KBM-7 (cell line): ENCODE data around the gene ZRANB1.

Source experiments
- DNase-seq: peaks from one replicate; pipeline ENCODE4 v3.0.0-alpha.2; 2015
- in situ Hi-C: fragments of 300-500 bp; cut with MboI; formaldehyde crosslinking; loops from 2 replicates; pipeline ENCODE4 v1.14.3; 2020; ENCODE audit warnings: low sequenced_read_pairs, low pct_unique_long_range_greater_than_20kb, mixed read lengths

Gene ZRANB1

DNA sequence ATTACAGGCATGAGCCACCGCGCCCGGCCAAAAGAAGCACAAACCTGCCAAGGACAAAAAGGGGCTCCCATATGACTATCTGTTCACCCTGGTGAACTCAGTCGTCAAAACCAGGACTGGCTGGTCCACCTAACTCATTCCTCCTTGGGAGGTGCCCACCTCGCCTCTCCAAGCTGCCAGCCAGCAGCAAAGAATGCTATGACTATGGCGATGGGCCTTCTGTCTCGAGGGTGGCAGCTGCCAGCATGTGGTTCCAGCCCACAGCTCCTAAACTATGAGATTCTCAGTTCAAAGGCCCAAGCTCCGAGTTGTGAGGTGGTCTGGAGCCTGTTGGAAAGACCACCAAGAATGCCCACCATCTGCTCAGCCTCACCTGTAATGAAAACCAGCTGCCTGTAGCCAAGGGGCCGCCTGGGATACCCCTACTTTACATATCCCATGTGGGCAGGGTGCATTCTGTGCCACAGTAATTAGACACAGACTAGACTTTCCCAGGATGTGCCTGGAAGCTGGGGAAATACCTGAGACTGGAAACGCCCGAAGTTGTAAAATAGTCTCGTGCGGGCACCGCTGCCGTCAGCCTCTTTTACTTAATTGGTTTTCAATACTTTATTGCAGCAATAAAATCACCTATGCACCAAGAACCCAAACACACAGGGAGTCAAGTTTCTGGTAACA is 71.1 kb downstream of the ZRANB1 start:
- in situ Hi-C loops, result no loop called here
- DNase-seq, result no peak

DNA sequence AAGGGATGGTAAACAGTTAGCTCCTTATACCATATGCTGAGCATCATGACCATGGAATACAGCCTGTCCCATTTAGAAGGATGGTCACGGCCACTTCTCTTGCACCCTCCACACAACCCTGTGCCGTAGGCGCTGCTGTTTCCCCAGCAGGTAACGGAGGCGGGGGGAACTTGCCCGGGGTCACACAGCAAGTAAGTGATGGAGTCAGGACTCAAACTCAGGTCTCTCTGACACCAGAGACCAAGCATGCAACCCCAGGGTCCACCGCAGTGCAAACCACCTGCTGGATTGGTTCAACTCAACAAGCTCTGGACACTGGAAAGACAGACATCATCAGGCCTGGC is 71.6 kb downstream of the ZRANB1 start:
- in situ Hi-C loops, result no loop called here

DNA sequence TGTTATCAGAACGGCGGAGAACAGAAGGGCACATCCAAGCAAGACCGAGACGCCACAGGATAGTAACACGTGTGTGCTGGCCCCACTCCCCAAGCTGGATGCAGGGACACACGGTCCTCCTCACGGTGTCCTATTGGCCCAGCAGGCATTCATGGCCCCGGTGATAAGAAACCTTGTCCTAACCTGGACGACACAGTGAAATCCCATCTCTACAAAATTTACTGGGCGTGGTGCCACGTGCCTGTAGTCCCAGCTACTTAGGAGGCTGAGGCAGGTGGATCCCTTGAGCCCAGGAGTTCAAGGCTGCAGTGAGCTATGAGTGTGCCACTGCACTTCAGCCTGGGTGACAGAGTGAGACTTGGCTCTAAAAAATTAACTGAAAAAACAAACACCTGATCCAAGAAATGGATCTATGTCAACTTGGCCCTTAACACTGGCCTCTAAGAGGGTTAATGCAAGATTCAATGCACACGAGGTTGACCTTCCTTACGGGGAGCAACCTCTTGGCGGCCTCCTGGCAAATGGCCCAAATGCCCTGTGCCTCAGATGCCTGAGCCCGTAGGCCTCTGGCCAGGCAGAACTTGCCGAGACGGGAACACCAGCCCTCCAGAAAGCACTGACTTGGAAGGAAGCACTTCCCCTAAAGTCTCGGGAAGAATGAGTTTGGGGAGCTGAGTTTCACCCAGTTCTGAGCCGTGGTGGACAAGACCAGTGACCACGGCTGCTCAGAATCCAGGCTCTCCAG is 72.3 kb downstream of the ZRANB1 start:
- in situ Hi-C loops, result no loop called here
- no peak for DNase-seq

More for the DNA sequence above, 71.6 kb downstream of the ZRANB1 start:
- DNase-seq, result no peak

DNA sequence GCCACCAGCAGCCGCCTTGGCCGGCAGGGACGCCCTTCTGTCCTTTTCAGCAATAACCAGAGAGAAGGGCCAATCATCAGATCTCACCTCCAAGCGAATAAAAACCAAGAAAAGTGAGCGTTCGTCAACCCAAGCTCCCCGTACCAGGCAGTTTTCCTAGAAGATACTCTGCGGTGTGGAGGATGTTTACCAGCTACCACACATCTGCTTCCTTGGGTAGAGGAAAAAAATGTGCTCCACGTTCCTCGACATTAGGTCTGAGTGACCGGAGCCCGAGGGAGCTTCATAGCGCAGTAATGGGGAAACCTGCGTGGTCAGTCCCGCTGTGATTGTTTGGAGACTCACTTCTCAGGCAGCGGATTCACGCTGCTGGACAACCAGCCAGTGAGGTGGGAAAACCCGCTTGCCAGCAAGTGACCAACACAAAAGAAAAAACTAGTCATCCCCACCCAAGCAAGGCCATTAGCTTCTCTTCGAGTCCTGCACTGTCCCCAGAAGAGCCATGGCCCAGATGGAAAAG is 73.0 kb downstream of the ZRANB1 start:
- DNase-seq, result no peak
- in situ Hi-C loops, result no loop called here

DNA sequence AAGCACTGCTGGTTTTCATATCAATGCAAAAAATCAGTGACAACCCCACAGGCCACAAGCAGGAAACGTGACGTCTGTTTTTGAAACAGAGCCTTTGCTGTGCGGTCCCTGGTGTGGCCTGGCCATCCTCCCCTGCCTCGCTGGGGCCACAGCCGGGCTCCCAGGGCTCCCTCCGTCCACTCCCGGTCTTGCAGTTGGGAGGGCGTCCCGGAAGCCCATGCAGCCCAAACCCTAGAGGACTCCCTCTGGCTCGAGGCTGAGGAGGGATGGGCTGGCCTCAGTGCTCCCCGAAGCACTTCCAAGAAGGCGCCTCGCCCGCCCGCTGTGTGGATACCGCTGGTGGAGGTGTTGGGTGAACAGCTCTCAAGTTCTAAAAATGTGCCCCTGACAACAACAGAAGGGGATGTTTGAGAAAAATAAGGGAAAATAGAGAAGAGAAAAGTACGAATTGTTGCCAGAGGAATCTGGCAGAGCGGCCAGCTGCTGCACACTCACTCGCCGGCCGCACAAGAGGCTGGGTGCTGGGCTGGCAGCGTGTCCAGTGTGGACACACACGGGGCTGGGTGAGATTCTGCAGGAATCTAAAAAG is 73.5 kb downstream of the ZRANB1 start:
- DNase-seq, result no peak
- in situ Hi-C loops, result no loop called here

DNA sequence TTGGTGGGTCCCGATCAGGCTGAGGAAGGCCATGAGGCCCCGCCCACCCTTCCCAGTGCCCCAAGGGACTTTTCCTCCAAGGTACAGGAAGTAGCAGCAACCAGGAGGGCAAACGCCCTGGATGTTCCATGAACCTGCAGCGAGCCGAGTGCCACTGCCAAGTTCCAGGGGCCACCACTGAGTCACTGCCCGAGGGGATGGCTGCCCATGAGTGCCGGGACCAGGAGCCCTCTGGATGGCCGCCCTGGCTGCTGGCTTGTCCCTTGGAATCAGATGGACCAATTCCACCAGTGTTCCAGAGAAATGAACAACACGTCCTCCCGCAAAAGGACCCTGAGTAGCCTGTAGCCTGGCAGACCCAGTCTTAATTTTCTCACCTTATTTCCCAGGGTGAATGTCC is 74.2 kb downstream of the ZRANB1 start:
- in situ Hi-C loops, result no loop called here
- DNase-seq, result no peak

DNA sequence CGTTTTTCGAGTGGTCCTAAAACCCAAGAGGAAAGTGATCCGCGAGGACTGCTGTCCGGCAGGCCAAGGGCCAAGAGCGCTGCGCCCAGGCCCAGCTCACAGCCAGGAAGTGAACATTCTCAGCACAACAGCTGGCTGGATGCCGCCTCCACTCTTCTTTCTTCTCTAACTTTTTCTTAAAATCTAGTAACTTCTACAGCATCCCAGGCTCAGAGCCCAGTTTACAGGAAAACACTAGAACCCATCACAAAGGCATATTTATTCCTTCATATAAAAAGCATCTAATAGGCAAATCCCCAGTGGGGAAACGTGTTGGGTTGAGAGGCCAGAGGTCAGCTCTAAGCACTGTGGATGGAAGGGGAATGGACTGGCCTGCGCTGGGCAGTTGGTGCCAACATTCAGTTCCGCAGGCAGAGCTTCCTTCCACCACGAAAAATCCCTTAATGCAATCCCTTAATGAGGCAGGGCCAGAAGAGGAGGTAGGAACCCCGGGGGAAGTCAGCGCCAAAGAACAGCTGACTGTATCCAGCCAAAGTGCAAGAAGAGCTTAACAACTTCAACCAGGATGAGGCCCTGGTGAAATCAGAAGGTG is 74.8 kb downstream of the ZRANB1 start:
- in situ Hi-C loops, result no loop called here
- DNase-seq, result no peak

DNA sequence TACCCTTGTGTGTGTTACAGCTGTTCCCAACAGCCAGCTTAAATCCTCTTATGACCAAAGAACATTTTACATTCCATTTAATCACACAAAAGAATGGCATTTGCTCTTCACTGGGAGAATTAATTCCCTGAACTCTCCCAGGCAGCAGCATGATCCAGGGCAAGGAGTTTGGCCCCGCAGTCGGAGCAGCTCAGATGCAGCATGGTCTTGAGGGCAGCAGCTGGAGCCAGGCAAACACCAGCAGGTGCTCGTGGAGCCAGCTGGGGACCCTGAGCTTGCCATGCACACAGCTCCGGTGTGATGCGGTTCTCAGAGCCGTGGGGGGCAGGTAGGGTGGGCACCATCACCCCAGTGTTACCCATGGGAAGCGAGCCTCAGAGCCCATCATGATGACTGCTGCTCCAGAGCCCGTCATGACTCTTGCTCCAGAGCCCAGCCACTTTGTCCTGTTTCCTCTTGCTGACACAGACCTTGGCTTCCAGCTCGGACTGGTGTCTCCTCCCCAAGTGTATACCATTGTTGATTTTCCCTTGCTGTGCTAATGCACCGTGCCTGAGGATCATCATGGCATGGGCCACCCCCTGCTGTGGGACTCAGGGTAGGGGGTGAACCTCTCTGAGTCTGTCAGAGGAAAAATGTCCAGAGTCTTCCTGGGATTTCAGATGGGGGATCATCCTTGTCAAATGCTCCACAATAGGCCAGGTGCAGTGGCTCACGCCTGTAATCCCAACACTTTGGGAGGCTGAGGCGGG is 75.8 kb downstream of the ZRANB1 start:
- no peak for DNase-seq
- in situ Hi-C loops, result no loop called here

DNA sequence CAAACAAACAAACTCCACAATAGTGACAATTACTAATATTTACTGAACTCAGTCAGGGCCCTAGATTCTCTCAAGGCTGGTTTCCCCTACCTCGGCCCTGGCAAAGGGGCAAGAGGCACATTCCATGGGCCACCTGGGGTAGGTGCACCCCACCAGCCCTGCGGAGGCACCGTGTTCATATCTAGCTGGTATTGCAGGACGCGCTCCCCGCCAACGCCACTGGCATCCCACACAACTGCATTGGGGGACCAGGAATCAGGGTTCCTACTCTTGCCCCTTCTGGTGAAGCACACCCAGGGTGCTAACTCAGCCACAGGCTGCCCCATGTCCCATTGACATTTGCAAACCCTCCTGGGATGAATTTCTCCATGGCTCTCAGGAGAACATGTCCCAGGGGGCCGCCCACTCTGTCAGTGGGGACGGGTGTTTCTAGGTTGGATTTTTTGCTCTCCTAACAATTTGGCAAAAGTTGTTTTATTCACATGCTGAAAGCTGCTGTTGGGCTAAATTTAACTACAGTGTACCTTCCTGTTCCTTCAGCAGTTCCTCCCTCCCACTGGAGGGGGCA is 76.7 kb downstream of the ZRANB1 start:
- DNase-seq, result peak; percentile 21
- in situ Hi-C loops, result no loop called here

DNA sequence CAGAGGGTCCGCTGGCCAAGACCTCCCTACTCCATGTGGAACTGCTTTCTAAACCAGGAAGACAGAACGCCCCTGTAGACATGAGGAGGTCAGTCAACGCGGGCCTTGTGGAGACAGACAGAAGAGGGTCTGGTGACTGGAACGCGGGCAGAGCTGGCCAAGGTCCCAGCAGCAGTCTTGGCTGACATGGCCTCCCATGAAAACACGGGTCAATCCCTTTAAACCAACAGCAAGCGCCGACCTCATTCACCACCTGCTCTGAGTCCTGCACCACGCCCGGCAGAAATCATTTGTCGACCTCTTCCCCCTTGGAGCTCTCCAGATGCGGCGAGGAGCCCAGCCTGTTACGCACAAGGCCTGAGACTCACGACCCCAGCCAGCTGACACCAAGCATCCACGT is 78.5 kb downstream of the ZRANB1 start:
- DNase-seq, result no peak
- in situ Hi-C loops, result no loop called here

DNA sequence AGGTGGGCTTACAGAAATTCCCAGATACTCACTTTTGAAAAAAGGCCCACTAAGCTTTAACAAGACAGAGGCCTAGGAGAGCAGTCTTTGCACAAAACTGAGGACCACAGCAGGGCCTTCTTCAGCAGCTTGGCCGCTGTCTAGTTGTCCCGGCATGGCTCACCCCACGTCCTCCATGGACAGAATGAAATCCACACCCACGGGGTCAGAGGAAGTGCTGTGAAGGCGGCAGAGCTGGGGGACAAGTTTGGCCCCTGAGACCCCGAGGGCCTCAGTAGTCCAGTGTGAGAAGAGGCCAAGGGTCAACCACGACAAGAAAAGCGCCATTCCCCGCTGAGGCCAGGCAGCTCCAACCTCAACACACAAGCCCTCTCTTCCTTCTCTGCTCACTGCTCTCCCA is 78.9 kb downstream of the ZRANB1 start:
- in situ Hi-C loops, result no loop called here
- no peak for DNase-seq

DNA sequence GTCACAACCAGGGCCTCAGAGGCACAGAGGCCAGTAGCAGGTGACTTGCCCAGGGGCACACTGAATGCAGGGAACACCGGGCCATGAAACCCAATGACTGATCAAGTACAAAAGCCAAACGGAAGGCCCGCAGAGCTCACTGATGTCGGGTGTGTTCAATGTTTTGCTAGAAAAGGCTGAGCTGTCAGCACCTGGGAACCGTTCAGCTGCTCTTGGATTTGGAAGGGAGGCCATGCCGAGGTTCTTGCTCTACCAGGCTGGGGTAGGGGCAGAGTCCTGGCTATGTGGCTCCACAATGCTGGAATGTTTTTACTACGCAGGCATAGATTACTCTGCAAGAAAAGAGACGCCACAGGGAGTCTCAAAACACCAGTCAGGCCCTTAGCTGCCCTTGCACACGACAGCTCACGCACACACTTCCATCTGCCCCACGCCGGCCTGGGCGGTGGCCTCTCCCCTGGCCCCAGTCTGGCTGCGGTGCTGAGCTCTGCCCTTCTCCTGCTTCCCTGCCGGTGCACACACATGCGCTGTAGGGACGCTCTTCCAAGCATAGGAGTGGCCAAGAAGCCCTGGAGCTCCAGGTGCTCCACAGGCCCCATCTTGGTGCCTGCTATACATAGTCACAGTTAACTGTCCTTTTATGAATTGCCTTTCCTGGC is 79.9 kb downstream of the ZRANB1 start:
- in situ Hi-C loops, result no loop called here
- DNase-seq, result no peak

DNA sequence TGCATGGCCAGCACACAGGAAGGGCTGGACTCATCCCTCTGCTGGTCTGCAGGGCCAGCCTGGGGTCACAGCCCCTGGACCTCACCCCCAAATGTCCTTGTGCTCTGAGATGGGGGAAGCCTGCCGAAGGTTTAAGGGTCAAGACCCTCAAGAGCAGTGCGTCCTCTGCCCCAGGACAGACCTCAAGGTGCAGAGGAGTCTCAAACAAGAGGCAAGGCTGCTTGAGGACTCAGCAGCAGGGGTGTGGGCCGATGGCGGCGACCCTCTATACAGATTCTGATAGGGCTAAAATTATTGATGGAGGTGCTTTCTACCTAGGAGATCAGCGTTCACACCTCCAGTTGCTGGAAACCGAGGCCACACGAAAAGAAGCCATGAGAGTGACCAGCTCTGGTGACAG is 80.7 kb downstream of the ZRANB1 start:
- in situ Hi-C loops, result no loop called here

DNA sequence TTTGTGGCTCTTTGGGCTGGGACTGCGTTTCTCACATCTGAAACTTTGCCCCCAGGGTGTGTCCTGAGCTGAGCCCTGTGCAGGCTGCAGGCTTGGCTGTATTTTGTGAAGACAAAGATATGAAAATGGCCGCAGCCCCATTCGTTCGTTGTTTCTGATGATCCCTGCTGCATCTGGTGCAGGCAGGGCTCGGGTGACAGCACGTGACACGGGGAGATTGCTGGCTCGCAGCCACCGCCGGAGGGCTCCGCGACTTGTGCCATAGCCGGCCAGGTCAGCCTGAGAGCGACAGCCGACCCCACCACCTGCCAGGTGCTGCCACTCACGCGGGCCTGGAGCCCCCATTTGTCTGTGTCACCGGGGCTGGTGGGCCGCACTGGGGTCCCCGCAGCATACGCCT is 81.3 kb downstream of the ZRANB1 start:
- no peak for DNase-seq
- in situ Hi-C loops, result no loop called here

More for the DNA sequence above, 80.7 kb downstream of the ZRANB1 start:
- no peak for DNase-seq

DNA sequence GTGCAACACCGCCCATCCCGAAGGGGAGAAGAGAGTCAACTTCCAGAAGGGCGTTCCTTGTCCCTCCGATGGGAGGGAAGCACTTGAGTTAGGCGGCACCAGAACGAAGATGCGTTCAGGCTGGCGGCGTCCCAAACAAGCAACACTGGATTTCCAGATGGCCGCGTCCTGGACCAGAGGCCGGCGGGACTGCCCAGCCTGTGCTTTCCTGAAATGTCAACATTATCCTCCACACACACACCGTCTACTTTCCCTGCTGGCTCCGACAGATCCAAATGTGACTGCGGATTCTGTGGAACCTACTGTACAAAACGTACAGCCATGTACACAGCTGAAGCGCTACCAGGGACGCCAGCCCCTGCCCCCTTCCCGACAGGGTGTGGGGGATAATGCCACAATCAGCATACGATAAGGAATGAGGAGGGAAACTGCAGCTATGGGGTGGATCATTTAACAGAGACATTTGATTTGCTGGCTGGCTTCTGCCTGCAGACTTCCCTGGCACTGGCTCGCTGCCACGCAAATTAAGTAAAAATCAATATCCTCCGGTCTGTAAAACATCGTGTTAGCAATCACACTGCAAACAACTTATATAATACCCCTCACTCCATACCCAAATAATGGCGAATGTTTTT is 82.1 kb downstream of the ZRANB1 start:
- in situ Hi-C loops, result no loop called here
- no peak for DNase-seq

DNA sequence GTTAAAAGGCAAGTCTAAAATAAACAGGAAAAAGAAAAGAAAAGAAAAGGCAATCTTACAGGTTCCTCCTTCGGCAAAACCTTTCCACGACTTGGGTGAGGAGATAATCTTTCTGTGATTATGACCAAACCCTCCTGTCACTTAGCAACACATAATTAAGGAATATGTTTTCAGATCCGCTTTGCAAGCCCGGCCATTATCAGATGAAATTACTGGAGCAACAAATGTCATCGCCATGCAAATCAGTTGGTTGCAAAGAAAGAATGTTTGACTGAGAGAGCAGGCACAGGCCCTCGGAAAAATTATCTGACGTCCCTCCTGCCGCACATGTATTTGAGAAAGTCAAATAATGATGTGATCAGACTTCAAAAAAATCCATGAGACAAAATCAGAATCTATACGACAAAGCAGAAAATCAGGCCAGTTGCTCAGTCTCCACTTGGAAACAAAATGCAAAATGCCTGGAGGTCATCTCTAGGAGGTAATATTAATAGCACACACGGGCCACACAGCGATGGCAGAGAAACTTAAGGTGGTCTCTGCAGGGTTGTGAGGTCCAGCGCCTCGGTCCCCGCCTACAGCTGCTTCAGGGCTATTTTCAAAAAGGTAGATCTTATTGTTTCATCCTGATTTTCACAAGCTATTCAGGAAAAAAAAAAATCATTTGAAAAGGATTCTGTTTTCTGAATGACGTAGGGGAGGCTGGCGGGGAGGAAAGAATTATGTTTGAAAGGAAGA is 82.7 kb downstream of the ZRANB1 start:
- in situ Hi-C loops, result no loop called here

DNA sequence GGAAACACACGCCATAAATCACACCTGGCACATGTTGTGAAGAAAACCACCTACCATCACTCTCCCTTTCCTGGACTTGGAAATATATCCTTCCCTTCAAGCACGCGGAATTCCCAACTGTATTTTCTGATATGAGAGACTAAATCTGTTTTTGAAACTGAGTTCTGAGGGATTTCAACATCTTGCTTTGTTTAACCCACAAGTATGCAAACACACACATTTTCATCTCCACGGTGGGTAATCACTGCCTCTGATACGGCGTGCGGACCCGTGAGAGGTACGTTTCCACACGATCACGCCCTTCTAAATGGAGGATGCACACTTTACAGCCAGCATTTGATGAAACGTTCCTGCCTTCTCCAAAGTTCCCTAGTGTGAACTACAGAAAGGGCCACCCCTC is 83.4 kb downstream of the ZRANB1 start:
- in situ Hi-C loops, result no loop called here
- no peak for DNase-seq

More for the DNA sequence above, 82.7 kb downstream of the ZRANB1 start:
- no peak for DNase-seq
